Loucy (cell line): ENCODE measurements around the gene ADAM11.

Experiments
- CTCF ChIP-seq: fragments of 200-600 bp; sonication (generic); conservative IDR thresholded peaks from 2 replicates; pipeline ENCODE4 v1.5.1; 2014; ENCODE audit warnings: mild to moderate bottlenecking, antibody characterized with exemption, low read length
- EZH2phosphoT487 ChIP-seq: fragments of 200-600 bp; IDR thresholded peaks from 2 replicates; pipeline ENCODE4 v1.6.1; 2018; ENCODE audit warnings: antibody characterized with exemption, mild to moderate bottlenecking, moderate library complexity, borderline replicate concordance

GRCh38 chr17:44820631-44821212 lies 61.9 kb downstream of the ADAM11 start:
- TF ChIP-seq CTCF: no peak
- no peak for TF ChIP-seq EZH2phosphoT487
